ENCODE results near the gene AKAP8. TPM values are rescaled to one million over a fixed set of nuclear protein-coding genes. Genes with fewer than 3 reads are reported as not detected.

AKAP8 gene
- total RNA-seq, 2 experiments from 2014 or later, result 47.6 to 48.2 TPM

DNA sequence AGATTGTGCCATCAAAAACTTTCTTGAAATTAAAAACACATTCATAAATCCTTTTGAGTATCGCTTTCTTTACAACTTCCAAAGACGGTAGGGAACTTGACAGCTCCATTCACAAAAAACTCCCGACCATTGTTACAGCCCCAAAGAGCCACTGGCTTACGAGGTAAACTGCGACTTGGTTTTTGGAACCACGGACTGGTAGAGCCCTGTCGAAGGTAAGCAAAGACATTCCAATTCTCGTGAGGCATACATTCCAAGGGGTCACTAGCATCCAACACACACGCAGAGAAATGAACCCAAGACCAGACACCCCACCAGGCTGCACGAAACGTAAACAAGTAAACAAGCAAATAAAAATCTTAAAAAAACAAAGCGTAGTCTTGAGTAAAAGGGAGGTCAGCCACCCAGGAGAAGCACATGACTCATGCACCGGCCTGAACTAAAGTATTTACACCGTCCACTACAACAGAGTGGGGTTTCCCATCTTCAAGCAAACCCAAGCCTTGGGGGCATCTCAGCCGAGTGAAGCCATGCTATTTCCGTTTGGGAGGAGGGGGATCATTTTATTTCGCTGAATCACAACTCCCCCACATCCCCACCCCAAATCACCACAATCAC is 48.7 kb downstream of the AKAP8 start:
- Mint-ChIP-seq H3K27me3 (no peaks in the 10 kb centered on the region), H3K9me3 (no peaks in the 10 kb centered on the region), H3K4me1 (ENCODE audit: low read depth) (peaks cover 45% of the 10 kb centered on the region), H3K36me3 (ENCODE audit: low read depth) (peaks cover 31% of the 10 kb centered on the region), H3K27ac (peak overlapping the region; percentile 97), H3K4me3 (peak overlapping the region; percentile 87)
- CTCF ChIA-PET, result no interaction called here
- DNase-seq (no peak), ATAC-seq (peak; percentile 4)
- POLR2A ChIA-PET, result interaction anchor here (1.0 to 3.0 kb wide), 7 partner anchors 10 to 89 kb away, joined by 3 to 9 read pairs (median 6); partner anchors contain the start of gene AKAP8L
- intact Hi-C loops (cut with micrococcal nuclease), result loop anchor here (5.0 kb wide), 1 partner anchor 39 kb away; no protein-coding TSS in a partner anchor
- TF ChIP-seq, protein P1, sequence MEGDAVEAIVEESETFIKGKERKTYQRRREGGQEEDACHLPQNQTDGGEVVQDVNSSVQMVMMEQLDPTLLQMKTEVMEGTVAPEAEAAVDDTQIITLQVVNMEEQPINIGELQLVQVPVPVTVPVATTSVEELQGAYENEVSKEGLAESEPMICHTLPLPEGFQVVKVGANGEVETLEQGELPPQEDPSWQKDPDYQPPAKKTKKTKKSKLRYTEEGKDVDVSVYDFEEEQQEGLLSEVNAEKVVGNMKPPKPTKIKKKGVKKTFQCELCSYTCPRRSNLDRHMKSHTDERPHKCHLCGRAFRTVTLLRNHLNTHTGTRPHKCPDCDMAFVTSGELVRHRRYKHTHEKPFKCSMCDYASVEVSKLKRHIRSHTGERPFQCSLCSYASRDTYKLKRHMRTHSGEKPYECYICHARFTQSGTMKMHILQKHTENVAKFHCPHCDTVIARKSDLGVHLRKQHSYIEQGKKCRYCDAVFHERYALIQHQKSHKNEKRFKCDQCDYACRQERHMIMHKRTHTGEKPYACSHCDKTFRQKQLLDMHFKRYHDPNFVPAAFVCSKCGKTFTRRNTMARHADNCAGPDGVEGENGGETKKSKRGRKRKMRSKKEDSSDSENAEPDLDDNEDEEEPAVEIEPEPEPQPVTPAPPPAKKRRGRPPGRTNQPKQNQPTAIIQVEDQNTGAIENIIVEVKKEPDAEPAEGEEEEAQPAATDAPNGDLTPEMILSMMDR (IDR thresholded peaks at IDR 0.05), result no peak

DNA sequence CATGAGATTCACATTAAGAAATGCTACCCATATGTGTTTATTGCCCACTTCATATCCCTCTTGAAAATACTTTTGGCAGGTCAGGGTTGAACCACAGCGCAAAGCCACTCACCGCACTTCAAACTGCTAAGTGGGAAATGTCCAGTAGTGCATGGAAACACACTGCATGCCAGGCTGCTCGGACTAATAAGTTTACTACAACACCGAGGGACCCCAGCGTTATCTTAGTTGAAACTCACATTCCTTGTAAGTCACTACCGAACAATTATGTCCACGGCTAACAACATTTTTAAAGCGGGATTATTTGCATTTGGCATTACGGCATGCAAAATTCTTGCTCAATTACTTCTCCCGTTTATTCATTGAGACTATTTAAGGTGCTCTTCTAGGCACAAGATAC is 51.3 kb downstream of the AKAP8 start:
- no peak overlapping the region for H3K27ac Mint-ChIP-seq
- ATAC-seq, result no peak

DNA sequence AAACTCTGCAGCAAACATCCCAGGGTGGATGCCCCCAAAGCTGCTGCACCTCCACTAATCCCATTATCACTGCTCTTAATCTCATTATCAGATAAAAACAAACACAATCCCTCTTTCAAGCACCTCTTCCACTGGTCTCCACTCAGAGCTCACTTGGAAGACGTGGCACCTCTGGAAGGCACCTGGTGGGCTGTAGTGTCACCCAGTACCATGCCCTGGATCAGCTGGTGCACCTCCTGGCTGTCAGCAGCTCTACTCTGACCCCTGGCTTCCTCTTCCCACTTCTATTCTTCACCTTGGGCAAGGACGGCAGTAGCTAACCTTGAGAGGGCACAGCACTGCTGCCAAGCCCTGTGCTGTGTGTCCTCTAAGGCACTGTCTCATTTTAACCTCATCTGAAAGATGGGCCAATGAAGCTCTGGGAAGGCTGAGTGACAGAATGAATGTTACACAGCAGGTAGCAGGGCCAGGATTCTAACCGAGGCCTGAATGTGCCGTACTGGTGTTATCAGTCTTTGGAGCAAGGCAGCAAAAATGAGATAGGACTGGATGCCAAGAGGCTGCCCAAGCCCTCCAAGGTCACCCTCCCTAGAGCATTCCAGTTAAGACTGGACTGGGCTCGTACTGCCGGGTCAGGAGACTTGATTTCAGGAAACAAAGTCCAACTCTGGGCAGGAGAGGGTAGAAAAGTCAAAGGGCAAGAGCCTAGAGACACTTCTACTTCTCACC is 54.6 kb downstream of the AKAP8 start:
- peaks cover 29% of the 10 kb centered on the region for H3K36me3 Mint-ChIP-seq (ENCODE audit: low read depth)
- ChIA-PET CTCF (interaction anchor here (1.0 to 1.9 kb wide), 7 partner anchors 8 to 71 kb away, joined by 3 to 6 read pairs (median 3); no protein-coding TSS in a partner anchor), POLR2A (interaction anchor here (0.6 to 2.3 kb wide), 5 partner anchors 8 to 49 kb away, joined by 3 to 6 read pairs (median 3); partner anchors contain the start of gene BRD4)
- TF ChIP-seq, protein P1 (IDR thresholded peaks at IDR 0.05), result no peak
- ATAC-seq (peak; percentile 57), DNase-seq (no peak)
- H3K27me3 Mint-ChIP-seq, result no peaks in the 10 kb centered on the region
- peak overlapping the region; percentile 76 for H3K27ac Mint-ChIP-seq
- H3K4me3 Mint-ChIP-seq, result no peak overlapping the region
- intact Hi-C loops (cut with micrococcal nuclease), result no loop called here
- peaks cover 85% of the 10 kb centered on the region for H3K4me1 Mint-ChIP-seq (ENCODE audit: low read depth)
- H3K9me3 Mint-ChIP-seq, result peaks cover 2% of the 10 kb centered on the region

More for the DNA sequence above, 51.3 kb downstream of the AKAP8 start:
- TF ChIP-seq, protein P1 (IDR thresholded peaks at IDR 0.05), result no peak
- intact Hi-C loops (cut with micrococcal nuclease), result no loop called here
- ChIA-PET POLR2A (interaction anchor here (1.6 kb wide), 1 partner anchor 91 kb away, joined by 3 read pairs; the partner anchor contains the start of gene AKAP8L), CTCF (no interaction called here)
- Mint-ChIP-seq H3K9me3 (peaks cover 1% of the 10 kb centered on the region), H3K4me3 (no peak overlapping the region), H3K36me3 (ENCODE audit: low read depth) (peaks cover 35% of the 10 kb centered on the region), H3K4me1 (ENCODE audit: low read depth) (peaks cover 68% of the 10 kb centered on the region), H3K27me3 (no peaks in the 10 kb centered on the region)
- no peak for DNase-seq

DNA sequence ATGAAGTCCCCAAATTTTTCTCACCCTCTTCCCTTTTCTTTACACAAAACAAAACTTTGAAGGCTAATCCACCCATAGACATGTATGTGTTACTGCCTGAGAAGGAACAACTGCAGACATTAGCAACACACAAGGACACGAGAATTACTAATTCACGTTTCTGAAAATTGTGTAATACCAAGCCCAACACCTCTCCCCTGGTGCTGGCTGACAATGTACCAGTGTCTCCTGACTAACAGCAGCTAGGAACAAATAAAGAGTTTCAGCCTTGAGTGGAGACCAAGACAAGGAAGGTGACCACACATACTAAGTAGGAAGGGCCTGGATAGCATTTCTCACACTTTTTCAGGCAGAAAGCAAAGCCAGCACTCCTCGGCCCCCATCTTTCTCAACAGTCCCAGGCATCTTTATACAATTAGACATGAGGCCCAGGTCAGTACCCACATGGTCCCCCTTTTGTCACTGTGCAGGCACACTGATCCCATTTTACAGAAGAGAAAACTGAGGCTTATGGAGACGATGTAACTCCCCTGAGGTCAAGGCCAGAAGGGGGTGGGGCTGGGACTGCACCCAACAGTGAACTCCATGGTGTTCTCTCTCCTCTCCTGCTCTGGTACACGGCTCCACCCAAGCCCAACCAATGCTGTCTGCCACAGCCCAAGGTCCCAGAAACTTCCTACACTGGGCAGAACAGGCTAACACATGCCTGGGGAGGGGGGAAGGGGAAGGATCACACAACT is 55.9 kb downstream of the AKAP8 start:
- H3K36me3 Mint-ChIP-seq (ENCODE audit: low read depth), result peaks cover 25% of the 10 kb centered on the region
- TF ChIP-seq, protein P1 (IDR thresholded peaks at IDR 0.05), result no peak
- peaks cover 86% of the 10 kb centered on the region for H3K4me1 Mint-ChIP-seq (ENCODE audit: low read depth)
- intact Hi-C loops (cut with micrococcal nuclease), result no loop called here
- H3K4me3 Mint-ChIP-seq, result no peak overlapping the region
- ATAC-seq, result peak; percentile 55
- H3K27ac Mint-ChIP-seq, result peak overlapping the region; percentile 88
- ChIA-PET CTCF (interaction anchor here (1.2 to 1.9 kb wide), 2 partner anchors 18 to 41 kb away, joined by 6 read pairs; no protein-coding TSS in a partner anchor), POLR2A (interaction anchor here (1.0 to 2.3 kb wide), 2 partner anchors 9 to 35 kb away, joined by 5 to 6 read pairs; partner anchors contain the start of gene BRD4)
- no peaks in the 10 kb centered on the region for H3K27me3 Mint-ChIP-seq
- peaks cover 2% of the 10 kb centered on the region for H3K9me3 Mint-ChIP-seq
- no peak for DNase-seq
